HK-2 (cell line): ENCODE data around the gene ITGAE.
"Not testable (repeated sequence)": the region's sequence is repeated elsewhere in the genome, so short reads cannot be mapped to it uniquely, and the experiment has no call there.

ENCODE experiments used
- DNase-seq: peaks from one replicate; pipeline ENCODE4 v3.0.0-alpha.2; 2018; ENCODE audit not compliant: unreplicated experiment

The ITGAE gene

DNA sequence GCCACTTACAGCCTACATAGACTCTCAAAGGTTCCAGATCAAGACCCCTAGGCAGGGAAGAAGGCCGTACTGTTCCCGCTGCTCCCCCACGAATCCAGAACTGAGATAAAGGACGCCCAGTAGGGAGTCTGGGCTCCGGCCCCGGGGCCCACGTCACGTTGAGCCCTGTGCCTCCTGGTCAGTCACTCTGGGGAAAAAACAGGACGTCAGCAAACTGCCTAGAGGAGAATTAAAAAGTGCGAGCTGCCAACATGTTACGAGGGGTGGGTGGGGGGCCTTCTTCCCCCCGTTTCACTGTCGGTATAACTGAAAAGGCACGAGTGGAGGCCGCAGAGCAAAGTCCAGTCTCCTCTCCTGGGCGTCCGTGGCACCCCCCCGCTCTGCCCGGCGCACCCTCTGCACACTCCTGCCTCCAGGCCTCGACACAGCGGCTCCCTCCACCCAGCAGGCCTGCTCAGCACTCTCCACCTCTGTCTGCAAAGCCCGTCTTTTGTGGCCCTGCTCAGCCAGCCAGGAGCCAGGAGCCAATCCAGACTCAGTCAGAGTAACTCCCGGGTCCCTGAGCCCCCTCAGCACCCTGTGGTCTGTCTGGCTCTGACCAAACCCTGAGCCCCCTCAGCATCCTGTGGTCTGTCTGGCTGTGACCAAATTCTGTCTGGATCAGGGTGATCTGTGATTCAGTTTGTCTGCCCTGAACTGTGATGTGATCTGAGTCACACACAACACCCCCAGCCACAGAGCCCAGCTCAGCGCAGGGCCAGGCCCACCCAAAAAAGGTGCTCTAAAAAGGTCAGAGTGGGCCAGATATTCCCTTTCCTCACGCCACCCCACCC, 6.2 kb downstream of the ITGAE start:
- peak; percentile 74 for DNase-seq

DNA sequence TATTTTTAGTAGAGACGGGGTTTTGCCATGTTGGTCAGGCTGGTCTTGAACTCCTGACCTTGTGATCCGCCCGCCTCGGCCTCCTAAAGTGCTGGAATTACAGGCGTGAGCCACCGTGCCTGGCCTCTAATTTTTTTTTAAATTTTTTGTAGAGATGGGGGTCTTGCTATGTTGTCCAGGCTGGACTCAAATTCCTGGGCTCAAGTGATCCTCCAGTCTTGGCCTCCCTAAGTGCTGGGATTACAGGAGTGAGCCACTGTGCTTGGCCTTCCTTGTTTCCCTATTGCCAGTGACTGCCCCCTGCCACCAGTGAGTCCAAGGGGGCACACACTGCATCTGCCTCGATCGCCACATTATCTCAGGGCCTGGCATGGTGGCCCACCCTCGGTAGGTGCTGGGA, 6.8 kb downstream of the ITGAE start:
- not testable (repeated sequence) for DNase-seq

DNA sequence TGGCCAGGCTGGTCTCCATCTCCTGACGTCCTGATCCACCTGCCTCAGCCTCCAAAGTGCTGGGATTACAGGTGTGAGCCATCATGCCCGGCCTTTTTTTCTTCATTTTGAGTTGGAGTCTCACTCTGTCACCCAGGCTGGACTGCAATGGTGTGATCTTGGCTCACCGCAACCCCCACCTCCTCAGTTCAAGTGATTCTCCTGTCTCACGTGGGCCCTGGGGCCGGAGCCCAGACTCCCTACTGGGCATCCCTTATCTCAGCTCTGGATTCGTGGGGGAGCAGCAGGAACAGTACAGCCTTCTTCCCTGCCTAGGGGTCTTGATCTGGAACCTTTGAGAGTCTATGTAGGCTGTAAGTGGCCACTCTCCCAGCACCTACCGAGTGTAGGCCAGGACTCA, 7.7 kb downstream of the ITGAE start:
- not testable (repeated sequence) for DNase-seq

DNA sequence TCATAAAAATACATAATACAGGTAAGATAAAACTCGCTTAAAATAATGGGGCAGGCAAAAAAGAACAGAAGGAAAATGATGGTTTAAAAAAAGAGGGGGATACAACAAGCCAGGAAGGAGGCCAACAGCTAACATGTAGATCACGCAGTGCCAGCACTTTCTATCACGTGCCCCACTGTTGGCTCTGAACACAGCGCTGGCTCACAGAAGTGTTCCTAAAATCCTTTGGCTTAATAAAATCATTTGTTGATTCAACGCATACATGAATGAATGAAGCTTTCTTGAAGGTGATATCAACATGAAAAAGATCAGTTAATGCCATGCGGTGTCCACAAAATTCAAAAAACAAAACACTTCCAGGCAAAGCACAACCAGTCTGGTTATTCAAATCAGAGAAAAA, 8.5 kb downstream of the ITGAE start:
- no peak for DNase-seq

DNA sequence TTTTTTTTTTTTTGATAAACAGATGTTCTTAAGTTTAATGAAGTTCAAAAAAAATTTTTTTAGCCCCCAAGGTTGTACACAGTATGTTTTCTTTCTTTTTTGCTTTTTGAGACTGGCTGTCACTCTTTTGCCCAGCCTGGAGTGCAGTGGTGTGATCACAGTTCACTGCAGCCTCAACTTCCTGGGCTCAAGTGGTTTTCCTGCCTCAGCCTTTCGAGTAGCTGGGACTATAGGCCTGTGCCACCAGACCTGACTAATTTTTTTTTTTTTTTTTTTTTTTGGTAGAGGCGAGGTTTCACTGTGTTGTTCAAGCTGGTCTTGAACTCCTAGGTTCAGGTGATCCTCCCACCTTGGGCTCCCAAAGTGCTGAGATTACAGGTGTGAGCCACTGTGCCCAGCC, 12.8 kb downstream of the ITGAE start:
- DNase-seq: peak; percentile 45

DNA sequence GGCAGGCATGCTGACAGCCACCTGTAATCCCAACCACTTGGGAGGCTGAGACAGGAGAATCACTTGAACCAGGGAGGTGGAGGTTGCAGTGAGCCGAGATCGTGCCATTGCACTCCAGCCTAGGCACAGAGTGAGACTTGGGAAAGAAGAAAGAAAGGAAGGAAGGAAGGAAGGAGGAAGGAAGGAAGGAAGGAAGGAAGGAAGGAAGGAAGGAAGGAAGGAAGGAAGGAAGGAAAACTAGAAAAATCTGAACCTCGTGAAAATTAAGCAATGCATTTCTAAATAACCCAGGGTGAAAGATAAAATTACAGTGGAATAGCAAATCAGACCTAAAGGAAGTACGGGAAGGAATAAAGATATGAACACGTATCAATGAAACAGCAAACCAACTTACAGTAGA, 15.7 kb downstream of the ITGAE start:
- DNase-seq: not testable (repeated sequence)

DNA sequence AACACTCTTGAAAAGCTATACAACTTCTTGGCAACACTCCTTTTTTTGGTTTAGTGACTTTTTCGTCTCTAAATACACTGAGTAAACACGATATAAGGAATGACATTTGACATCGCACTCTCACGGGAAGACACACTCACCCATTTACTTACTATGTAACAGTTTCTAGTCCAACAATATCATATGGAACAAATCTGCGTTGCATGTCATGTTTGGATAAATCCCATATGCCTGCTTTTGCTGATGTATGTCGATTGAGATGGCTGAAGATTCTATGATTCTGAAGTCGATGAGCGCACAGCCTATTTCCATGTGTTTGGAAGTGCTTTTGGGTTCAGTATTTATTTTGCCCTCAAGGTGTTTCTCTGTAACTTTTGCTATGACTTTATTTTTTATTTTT, 18.2 kb downstream of the ITGAE start:
- DNase-seq: no peak

DNA sequence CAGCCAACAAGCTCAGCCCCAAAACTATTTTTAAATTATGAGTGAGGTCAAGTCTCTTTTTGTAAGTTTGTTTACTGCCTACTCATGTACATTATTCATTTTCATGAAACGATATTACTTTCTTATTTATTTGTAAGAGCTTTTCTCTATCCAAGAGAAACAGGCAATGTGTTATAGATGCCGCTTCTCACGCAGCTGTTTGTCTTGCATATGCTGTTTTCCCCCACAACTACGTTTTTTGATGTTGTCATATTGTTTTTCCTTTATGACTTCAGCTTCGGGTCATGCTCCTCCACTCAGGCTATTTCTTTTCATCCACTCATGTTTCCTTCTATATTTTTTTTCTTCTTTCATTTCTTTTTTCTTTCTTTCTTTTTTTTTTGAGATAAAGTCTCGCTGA, 20.0 kb downstream of the ITGAE start:
- no peak for DNase-seq

DNA sequence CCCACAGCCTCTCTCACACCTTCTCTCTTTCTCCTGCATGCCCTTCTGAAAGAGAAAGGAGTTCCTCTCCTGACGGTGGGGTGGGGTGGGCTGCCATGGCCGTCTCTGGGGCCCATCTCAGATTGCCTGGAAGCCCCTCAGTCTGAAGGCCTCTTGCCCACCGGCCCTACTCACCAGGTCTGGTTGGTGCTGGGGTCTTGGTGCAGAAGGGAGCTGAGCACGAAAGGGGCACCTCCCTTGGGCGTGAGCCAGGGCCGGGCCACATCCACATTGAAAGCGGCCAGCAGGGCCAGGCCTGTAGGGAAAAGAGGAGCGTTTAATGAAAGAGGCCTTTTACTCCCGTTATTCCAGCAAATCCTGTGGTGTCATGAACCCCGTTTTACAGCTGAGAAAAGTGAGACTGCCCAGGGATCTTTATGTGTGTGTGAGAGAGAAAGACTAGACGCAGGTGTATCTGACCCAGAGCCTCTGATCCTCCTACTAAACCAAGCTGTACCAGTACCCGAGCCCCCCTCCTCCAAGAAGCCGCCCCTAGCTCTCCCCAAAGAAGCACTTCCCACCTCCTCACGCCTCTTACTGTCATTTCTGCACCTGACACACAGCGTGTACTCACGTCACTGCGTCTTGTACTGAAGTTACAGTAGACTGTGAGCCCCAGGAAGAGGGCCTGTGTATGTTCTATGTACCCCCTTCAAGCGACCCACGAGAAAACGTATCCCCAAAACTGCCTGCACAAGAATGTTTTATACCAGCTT, 23.4 kb downstream of the ITGAE start:
- DNase-seq: no peak

DNA sequence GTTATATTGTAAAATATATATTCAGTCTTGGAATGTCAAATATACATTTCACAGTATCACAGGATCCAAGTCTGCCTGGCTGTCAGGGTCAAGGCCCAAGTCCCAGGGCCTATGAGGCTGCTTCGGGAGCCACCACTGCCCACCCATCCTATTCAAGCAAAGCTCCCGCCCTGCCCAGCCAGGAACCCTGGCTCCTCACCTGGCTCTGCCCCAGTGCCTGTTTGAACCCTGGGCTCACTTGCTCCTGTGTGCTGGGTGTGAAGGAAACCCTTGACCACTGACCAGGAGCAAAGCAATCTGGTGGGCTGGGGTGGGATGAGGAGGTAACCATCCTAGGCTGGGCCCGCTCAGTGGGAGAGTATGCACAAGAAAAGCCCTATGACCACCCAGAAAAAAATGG, 27.0 kb downstream of the ITGAE start:
- DNase-seq: no peak

DNA sequence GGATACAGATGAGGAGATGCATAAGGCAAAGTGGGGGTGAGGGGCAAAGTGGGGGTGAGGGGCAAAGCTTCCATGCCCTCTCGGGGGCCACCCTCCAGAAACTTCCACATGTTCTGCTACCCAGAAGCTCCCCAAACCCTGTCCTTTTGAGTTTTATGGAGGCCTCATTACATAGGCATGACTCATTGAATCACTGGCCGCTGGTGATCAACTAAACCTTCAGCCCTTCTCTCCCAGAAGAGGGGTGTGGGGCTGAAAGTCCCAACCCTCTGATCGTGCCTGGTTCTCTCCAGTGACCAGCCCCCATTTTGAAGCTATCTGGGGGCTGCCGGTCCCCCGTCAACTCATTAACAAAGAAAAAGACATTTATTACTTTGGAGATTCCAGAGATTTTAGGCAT, 27.5 kb downstream of the ITGAE start:
- DNase-seq: no peak

DNA sequence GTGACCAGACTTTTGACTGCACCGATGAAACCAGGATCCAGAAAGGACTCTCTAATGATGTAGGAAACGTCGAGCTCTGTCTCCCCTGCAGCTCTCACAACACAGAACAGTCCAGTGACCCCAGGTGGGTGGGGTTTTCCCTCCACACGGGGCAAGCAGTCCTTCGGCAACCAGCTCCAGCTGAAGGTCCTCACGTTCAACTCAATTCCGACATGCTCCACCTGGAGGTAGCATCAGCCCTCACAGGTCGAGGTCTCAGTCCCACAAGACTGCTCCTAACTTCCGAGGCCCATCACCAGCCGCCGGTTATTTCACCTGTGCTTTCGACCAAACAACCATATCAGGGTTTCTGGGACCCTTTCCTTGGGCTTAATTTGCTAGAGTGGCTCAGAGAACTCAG, 28.2 kb downstream of the ITGAE start:
- no peak for DNase-seq

DNA sequence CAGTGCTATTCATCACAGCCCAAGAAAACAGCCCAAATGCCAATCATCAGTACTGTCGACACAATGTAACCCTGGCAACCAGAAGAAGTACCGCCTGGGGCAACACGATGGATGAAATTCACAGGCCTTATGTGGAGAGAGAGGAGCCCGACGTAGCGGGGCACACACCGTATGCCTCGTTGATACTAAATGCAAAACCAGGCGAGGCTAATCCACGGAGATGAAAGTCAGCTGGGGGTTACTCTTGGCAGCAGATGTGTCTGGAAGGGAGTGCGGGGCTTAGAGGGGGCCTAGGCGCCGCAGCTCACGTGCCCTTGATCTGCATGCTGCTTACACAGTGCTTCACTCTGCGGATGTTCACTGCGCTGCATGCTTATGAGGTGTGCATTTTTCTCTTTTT, 29.8 kb downstream of the ITGAE start:
- DNase-seq: no peak

DNA sequence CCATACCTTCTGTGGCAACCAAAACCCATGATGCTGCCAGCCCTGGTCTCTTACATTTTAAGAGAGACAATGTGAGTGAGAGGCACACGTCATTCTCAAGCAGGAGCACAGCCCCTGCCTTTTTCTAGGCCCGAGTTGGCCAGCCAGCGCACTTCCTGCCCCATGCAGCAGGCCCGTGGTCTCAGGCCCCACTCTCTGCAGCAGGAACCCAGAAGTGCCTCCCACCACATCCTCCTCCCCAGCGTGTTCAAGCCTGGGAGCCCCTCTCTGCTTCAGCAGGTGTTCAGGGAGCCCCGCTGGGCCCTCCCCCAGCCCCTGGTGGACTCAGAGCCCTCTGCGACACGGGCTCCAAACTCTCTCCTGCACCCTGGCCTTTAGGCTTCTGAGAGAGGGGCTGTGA, 30.5 kb downstream of the ITGAE start:
- DNase-seq: no peak

DNA sequence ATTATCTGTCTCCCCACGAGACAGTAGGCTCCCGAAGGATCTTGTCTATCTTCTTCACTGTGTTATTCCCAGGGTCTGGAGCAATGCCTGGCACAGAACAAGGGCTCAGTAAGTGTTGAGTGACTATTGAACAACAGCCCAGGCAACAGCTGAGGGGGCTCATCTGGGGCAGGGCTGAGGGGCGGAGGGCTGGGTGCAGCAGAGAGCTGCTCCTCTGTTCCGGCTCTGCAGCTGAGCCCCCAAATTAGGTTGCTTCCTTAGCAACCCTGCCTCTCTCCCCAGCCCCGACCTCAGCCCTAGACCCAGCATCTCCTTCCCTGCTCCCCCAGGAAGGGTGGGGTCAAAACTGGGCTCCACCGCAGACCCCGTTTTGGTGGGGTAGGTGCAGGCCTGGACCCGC, 32.2 kb downstream of the ITGAE start:
- no peak for DNase-seq

DNA sequence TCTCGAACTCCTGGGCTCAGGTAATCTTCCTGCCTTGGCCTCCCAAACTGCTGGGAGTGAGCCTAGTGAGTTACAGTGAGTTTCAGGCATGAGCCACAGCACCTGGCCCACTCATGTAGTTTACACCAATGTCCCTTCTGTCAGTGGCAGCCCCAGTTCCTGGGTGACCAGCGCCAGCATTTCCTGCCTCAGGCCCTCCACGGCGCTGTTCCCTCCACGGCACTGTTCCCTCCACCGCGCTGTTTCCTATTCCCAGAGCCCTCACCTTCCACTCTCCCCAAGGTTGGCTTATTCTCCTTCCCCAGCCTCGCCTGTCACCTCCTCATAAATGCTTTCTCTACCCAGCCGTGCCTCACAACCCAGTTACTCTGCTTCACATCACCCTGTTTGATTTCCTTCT, 32.6 kb downstream of the ITGAE start:
- no peak for DNase-seq

DNA sequence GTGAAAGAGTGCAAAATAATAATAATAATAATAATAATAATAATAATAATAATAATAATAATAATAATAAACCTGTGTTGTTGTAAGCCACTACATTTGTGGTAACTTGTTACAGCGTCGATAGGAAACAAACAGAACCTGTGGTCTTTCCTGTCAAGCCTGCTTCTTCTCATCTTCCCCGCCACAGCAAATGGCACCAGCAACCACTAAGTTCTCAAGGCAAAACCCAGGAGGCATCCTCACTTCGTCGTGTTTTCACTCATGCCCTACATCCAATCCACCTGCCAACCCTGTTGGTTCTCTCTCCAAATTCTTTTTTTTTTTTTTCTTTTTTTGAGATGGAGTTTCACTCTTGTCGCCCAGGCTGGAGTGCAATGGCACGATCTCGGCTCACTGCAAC, 34.2 kb downstream of the ITGAE start:
- DNase-seq: no peak

DNA sequence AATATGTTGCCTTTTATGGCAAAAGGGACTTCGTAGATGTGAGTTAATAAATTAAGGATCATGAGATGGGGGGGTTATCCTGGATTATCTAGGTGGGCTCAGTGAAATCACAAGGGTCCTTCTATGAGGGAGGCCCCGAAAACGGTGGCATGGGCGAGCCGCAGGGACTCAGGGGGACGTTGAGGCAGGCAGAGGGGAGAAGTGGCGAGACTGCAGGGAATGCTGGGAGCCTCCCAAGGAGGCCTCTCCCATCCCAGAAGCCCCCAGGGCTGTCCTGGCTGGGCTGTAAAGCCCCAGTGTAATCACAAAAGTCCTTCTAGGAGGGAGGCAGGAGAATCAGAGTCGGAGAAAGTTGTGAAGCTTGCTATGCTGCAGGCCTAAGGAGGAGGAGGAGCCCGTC, 35.0 kb downstream of the ITGAE start:
- no peak for DNase-seq

DNA sequence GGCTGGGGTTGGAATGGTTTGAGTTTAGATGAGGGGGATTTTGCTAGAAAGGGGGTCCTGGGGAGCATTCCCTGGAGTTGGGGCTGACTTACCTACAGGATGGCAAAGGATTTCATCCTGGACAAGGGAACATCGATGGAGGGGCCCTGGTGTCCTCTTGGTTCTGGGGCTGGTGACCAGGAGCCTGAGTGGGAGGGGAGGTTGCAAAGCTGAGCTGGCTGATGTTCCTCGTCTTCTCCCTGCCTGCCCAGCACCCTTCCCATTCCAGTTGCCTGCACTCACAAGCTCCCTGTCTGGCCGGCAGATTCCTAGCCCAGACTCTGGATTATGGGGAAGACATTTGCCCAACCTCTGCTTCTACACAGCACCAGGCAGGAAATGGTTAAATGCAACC, 37.2 kb downstream of the ITGAE start:
- no peak for DNase-seq

DNA sequence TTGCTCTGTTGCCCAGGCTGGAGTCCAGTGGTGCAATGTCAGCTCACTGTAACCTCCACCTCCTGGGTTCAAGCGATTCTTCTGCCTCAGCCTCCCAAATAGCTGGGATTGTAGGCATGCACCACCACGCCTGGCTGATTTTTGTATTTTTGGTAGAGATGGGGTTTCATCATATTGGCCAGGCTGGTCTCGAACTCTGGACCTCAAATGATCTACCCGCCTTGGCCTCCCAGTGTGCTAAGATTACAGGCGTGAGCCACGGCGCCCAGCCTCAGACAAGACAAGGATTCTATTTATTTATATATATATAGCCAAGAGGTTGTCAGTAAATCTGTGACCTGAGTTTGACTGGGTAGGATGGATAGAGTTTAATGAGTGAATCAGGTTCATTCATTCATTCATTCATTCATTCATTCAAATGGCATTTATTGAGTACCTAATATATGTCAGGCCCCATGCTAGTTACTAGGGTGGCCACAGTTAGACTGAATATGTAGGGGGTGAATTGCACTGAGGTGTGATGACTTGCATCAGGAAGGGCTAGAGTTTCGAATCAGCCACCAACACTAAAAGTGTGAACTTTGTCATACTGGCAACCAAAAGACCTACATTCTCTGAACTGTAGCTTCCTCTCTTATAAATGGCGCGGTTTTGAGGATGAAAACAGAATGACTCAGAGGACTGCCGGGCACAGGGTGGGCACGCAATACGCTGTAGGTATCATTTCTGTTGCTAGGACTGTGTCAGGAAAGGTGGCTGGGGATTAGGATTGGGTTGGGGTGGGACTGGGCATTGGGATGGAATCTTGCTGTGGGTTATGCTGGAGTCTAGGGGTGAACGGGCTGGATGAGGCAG, 37.8 kb downstream of the ITGAE start:
- DNase-seq: no peak

DNA sequence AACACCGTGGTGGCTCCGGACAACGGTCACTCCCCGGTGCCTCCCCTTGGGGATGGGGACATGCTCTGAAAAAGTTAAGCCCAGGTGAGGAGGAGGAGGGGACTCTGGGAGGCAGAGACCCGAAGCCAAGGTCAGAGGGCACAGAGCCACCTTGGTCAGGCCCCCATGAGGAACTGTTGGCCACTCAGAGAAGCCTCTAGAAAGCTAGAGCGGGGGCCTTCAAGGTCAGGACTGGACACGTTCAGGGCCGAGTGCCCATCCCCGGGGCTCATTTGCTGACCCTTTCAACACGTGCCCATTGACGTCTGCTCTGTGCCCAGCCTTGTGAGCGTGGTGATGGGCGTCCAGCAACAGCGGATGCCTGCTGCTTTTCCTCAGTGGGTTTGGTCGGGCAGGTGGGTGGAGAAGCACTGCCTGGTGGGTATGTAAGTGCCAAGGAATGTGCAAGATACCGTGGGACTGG, 39.0 kb downstream of the ITGAE start:
- no peak for DNase-seq
